ENCODE data around the gene CYTH3. TPM values are rescaled to one million over a fixed set of nuclear protein-coding genes. Genes with fewer than 3 reads are reported as not detected.

Gene CYTH3
- total RNA-seq, 1 donor from 2014 or later: 29.5 TPM

DNA sequence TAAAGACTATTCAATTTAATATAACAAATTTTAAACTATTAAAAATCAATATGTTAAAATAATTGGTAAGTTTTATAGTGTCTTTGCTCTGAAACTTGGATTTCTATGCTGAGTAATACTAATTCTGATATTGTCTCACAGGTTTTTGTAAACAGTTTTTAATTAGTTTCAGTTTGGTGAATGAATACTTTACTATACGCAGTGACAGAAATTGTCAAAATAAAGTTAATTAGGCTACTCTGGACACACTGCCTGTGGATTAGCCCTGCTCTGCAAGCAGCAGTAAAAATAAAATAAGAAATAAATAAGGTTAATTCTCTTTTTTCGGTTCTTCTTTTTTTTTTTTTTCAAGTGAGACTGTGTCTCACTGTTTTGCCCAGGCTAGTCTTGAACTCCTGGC is 135.9 kb downstream of the CYTH3 start:
- Histone ChIP-seq H3K36me3 (peaks cover 0 to 25% of the 10 kb centered on the region in 2 donors), H3K27me3 (no peaks in the 10 kb centered on the region), H3K4me1 (no peaks in the 10 kb centered on the region), H3K9me3 (no peaks in the 10 kb centered on the region), H3K4me3 (no peak overlapping the region), H3K27ac (no peak overlapping the region)
- no peak for TF ChIP-seq POLR2AphosphoS5 (IDR thresholded peaks at IDR 0.05; ENCODE audit: insufficient read depth in 1 of 2, low read depth in 1 of 2)
- no peak for TF ChIP-seq POLR2A (IDR thresholded peaks at IDR 0.05)
- TF ChIP-seq, protein P1, sequence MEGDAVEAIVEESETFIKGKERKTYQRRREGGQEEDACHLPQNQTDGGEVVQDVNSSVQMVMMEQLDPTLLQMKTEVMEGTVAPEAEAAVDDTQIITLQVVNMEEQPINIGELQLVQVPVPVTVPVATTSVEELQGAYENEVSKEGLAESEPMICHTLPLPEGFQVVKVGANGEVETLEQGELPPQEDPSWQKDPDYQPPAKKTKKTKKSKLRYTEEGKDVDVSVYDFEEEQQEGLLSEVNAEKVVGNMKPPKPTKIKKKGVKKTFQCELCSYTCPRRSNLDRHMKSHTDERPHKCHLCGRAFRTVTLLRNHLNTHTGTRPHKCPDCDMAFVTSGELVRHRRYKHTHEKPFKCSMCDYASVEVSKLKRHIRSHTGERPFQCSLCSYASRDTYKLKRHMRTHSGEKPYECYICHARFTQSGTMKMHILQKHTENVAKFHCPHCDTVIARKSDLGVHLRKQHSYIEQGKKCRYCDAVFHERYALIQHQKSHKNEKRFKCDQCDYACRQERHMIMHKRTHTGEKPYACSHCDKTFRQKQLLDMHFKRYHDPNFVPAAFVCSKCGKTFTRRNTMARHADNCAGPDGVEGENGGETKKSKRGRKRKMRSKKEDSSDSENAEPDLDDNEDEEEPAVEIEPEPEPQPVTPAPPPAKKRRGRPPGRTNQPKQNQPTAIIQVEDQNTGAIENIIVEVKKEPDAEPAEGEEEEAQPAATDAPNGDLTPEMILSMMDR (IDR thresholded peaks at IDR 0.05): no peak
- no peak for DNase-seq (ENCODE audit: extremely low spot score in 2 of 2)
- intact Hi-C loops (cut with DNase I): no loop called here

- H3K4me3 ChIP-seq: no peak overlapping the region
- H3K9me3 ChIP-seq: no peaks in the 10 kb centered on the region
- no peak overlapping the region for H3K27ac ChIP-seq
- H3K4me1 ChIP-seq: no peaks in the 10 kb centered on the region
- DNase-seq (ENCODE audit: extremely low spot score in 2 of 2): no peak
- peaks cover 0 to 16% of the 10 kb centered on the region in 2 donors for H3K36me3 ChIP-seq
- intact Hi-C loops (cut with DNase I): no loop called here
- TF ChIP-seq POLR2AphosphoS5 (IDR thresholded peaks at IDR 0.05; ENCODE audit: insufficient read depth in 1 of 2, low read depth in 1 of 2): no peak
- TF ChIP-seq, protein P1 (IDR thresholded peaks at IDR 0.05): no peak
- no peak for TF ChIP-seq POLR2A (IDR thresholded peaks at IDR 0.05)
- H3K27me3 ChIP-seq: no peaks in the 10 kb centered on the region
These were observed 139.2 kb downstream of the CYTH3 start for GRCh38 chr7:6133249-6133648.

GRCh38 chr7:6130007-6130587 is 142.3 kb downstream of the CYTH3 start:
- peaks cover 0 to 7% of the 10 kb centered on the region in 2 donors for H3K36me3 ChIP-seq

DNA sequence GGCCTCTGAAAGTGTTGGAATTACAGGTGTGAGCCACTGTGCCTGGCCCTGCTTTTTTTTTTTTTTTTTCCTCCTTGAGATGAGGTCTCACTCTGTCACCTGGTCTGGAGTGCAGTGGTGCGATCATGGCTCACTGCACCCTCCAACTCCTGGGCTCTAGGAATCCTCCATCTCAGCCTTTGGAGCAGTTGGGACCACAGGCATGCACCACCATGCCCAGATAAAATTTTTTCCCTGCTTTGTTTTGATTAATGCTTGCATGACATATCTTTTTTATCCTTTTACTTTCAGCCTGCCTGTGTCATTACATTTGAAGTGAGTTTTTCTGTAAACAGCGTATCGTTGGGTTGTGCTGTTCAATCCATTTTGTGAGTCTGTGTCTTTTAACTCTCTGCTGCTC is 144.2 kb downstream of the CYTH3 start:
- no peaks in the 10 kb centered on the region for H3K27me3 ChIP-seq
- no peak overlapping the region for H3K27ac ChIP-seq
- intact Hi-C loops (cut with DNase I): no loop called here
- no peaks in the 10 kb centered on the region for H3K9me3 ChIP-seq
- peaks cover 0 to 21% of the 10 kb centered on the region in 2 donors for H3K36me3 ChIP-seq
- no peak overlapping the region for H3K4me3 ChIP-seq
- TF ChIP-seq POLR2A (IDR thresholded peaks at IDR 0.05) (no peak), POLR2AphosphoS5 (IDR thresholded peaks at IDR 0.05; ENCODE audit: insufficient read depth in 1 of 2, low read depth in 1 of 2) (no peak)
- TF ChIP-seq, protein P1 (IDR thresholded peaks at IDR 0.05): no peak
- no peak for DNase-seq (ENCODE audit: extremely low spot score in 2 of 2)
- H3K4me1 ChIP-seq: no peaks in the 10 kb centered on the region

More at GRCh38 chr7:6130007-6130587, 142.3 kb downstream of the CYTH3 start:
- Histone ChIP-seq H3K4me3 (no peak overlapping the region), H3K4me1 (no peaks in the 10 kb centered on the region), H3K9me3 (no peaks in the 10 kb centered on the region), H3K27ac (no peak overlapping the region), H3K27me3 (no peaks in the 10 kb centered on the region)
- TF ChIP-seq POLR2AphosphoS5 (IDR thresholded peaks at IDR 0.05; ENCODE audit: insufficient read depth in 1 of 2, low read depth in 1 of 2): no peak
- no peak for TF ChIP-seq POLR2A (IDR thresholded peaks at IDR 0.05)
- TF ChIP-seq, protein P1 (IDR thresholded peaks at IDR 0.05): no peak
- intact Hi-C loops (cut with DNase I): no loop called here
- no peak for DNase-seq (ENCODE audit: extremely low spot score in 2 of 2)

DNA sequence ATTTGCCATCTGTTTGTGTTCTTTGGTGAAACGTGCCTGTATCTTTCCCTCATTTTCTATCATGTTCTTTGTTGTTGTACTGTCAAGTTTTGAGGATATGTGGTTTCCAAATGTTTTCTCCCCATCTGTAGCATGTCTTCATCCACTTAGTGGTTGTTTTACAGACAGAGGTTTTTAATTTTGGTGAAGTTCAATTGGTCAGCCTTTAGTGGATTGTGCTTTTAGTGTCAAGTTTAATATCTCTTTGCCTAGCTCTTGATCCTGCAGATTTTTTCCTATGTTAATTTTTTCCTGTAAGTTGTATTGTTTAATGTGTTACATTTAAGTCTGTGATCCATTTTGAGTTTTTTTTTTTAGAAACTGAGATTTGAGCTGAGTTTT is 145.3 kb downstream of the CYTH3 start:
- no peak for TF ChIP-seq POLR2AphosphoS5 (IDR thresholded peaks at IDR 0.05; ENCODE audit: insufficient read depth in 1 of 2, low read depth in 1 of 2)
- TF ChIP-seq, protein P1 (IDR thresholded peaks at IDR 0.05): no peak
- no peak for TF ChIP-seq POLR2A (IDR thresholded peaks at IDR 0.05)
- Histone ChIP-seq H3K9me3 (no peaks in the 10 kb centered on the region), H3K27ac (no peak overlapping the region), H3K4me1 (no peaks in the 10 kb centered on the region), H3K4me3 (no peak overlapping the region), H3K36me3 (peaks cover 0 to 32% of the 10 kb centered on the region in 2 donors), H3K27me3 (no peaks in the 10 kb centered on the region)
- DNase-seq (ENCODE audit: extremely low spot score in 2 of 2): no peak
- intact Hi-C loops (cut with DNase I): no loop called here

Measured in vagina (tissue), 2 donors.